Caco-2 (cell line): ENCODE data around the gene APP. TPM values are rescaled to one million over a fixed set of nuclear protein-coding genes. Genes with fewer than 3 reads are reported as not detected.

ENCODE experiments used
- BruUV-seq: library from RNA; stranded (reverse); fragments of 400-500 nt; replicated peaks from 2 replicates; lab custom pipeline; 2021; lab: Mats Ljungman, UMichigan
- CTCF ChIA-PET: fragments of 300-600 bp; sonication (Branson Sonifier 250); formaldehyde crosslinking; loops from one replicate; lab custom pipeline; 2022; ENCODE audit warnings: antibody characterized with exemption; lab: Charles Lee
- POLR2A ChIA-PET: fragments of 300-600 bp; sonication (Branson Sonifier 250); formaldehyde crosslinking; loops from one replicate; lab custom pipeline; 2022; ENCODE audit warnings: antibody characterized with exemption; lab: Charles Lee
- DNase-seq, 2 experiments: peaks; one replicate each; pipeline versions ENCODE4 v3.0.0 to v3.0.0-alpha.2; 2020 to 2022
- H3K27me3 ChIP-seq: replicated peaks from 2 replicates; pipeline ENCODE4 v1.6.0; 2011; ENCODE audit warnings: low read length; ENCODE audit not compliant: control insufficient read depth, insufficient read depth
- H3K36me3 ChIP-seq: 2 replicates; pipeline ENCODE4 v1.5.1; 2011; ENCODE audit warnings: low read length; ENCODE audit not compliant: control insufficient read depth, insufficient read depth
- H3K4me1 ChIP-seq: fragments of 250-450 bp; sonication (Bioruptor Pico); 2 replicates; pipeline ENCODE4 v1.5.1; 2020; ENCODE audit warnings: mild to moderate bottlenecking
- H3K4me3 ChIP-seq: 2 replicates; pipeline ENCODE4 v1.5.1; 2011; ENCODE audit warnings: low read depth, mild to moderate bottlenecking, control low read depth, low read length
- H3K9me3 ChIP-seq: fragments of 250-450 bp; sonication (Bioruptor Pico); 2 replicates; pipeline ENCODE4 v1.5.1; 2020; ENCODE audit warnings: mild to moderate bottlenecking, moderate library complexity
- H3K27ac Mint-ChIP-seq: one replicate; pipeline ENCODE4 v1.8.0; 2022; ENCODE audit warnings: mixed read lengths; ENCODE audit not compliant: unreplicated experiment
- H3K27me3 Mint-ChIP-seq: one replicate; pipeline ENCODE4 v1.8.0; 2022; ENCODE audit warnings: mixed read lengths; ENCODE audit not compliant: insufficient read depth, unreplicated experiment
- H3K36me3 Mint-ChIP-seq: one replicate; pipeline ENCODE4 v1.8.0; 2022; ENCODE audit warnings: mild to moderate bottlenecking, mixed read lengths; ENCODE audit not compliant: insufficient read depth, unreplicated experiment
- H3K4me1 Mint-ChIP-seq: one replicate; pipeline ENCODE4 v1.8.0; 2022; ENCODE audit warnings: low read depth, mixed read lengths; ENCODE audit not compliant: unreplicated experiment
- H3K4me3 Mint-ChIP-seq: one replicate; pipeline ENCODE4 v1.8.0; 2022; ENCODE audit warnings: mild to moderate bottlenecking, moderate library complexity, mixed read lengths; ENCODE audit not compliant: unreplicated experiment
- H3K9me3 Mint-ChIP-seq: one replicate; pipeline ENCODE4 v1.8.0; 2022; ENCODE audit warnings: mixed read lengths; ENCODE audit not compliant: unreplicated experiment
- intact Hi-C: fragments of 100-400 bp; cut with micrococcal nuclease; formaldehyde crosslinking; loops from one replicate; pipeline ENCODE4 v1.10.0; 2022; ENCODE audit not compliant: unreplicated experiment
- total RNA-seq: library from RNA; stranded (reverse); gene quantifications from 2 replicates; pipeline ENCODE4 v1.2.3, GENCODE V29; 2022
- TF ChIP-seq, protein P1 (sequence below), 2 experiments: fragments of 200-600 bp in 1 of 2; IDR thresholded peaks; 1 replicate in 1 of 2; 2 replicates in 1 of 2; pipeline versions ENCODE4 v1.5.1 to v1.8.0; 2011 to 2022; ENCODE audit warnings: antibody characterized with exemption in 1 of 2, control low read depth in 1 of 2, inconsistent platforms in 1 of 2, low read depth in 1 of 2, low read length in 1 of 2, mild to moderate bottlenecking in 1 of 2, moderate library complexity in 1 of 2; ENCODE audit not compliant: insufficient read depth in 1 of 2, severe bottlenecking in 1 of 2, unreplicated experiment in 1 of 2

The APP gene
- total RNA-seq, 1 experiment from 2014 or later: 331 TPM

DNA sequence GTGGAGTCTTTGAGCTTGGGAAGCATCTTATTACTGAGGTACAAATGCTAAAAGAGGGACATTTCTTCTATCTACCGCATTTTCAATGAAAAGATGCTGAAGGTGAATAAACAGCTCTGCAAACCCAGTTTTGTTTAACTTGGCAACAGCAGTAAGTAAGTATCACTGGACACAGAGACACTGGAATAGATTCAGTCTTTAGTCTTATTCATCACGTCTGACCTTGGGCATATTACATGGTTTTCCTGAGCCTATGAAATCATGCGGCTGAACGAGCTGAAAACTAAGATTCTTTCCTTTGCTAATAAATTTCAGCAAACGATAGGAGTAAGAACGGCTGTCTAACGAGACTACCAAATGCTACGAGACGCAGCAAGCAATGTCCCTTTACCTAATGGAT is 228.4 kb downstream of the APP start:
- Histone ChIP-seq H3K9me3 (no peaks in the 10 kb centered on the region), H3K4me3 (no peak overlapping the region), H3K27me3 (no peaks in the 10 kb centered on the region), H3K4me1 (no peaks in the 10 kb centered on the region), H3K36me3 (peaks cover 2% of the 10 kb centered on the region; the same call in 1 of the 2 replicates)
- ChIA-PET CTCF (no interaction called here), POLR2A (no interaction called here)
- peaks cover 22% of the 10 kb centered on the region for H3K36me3 Mint-ChIP-seq
- intact Hi-C loops: no loop called here
- H3K9me3 Mint-ChIP-seq: no peaks in the 10 kb centered on the region
- no peak for DNase-seq
- H3K27me3 Mint-ChIP-seq: no peaks in the 10 kb centered on the region
- TF ChIP-seq, protein P1, sequence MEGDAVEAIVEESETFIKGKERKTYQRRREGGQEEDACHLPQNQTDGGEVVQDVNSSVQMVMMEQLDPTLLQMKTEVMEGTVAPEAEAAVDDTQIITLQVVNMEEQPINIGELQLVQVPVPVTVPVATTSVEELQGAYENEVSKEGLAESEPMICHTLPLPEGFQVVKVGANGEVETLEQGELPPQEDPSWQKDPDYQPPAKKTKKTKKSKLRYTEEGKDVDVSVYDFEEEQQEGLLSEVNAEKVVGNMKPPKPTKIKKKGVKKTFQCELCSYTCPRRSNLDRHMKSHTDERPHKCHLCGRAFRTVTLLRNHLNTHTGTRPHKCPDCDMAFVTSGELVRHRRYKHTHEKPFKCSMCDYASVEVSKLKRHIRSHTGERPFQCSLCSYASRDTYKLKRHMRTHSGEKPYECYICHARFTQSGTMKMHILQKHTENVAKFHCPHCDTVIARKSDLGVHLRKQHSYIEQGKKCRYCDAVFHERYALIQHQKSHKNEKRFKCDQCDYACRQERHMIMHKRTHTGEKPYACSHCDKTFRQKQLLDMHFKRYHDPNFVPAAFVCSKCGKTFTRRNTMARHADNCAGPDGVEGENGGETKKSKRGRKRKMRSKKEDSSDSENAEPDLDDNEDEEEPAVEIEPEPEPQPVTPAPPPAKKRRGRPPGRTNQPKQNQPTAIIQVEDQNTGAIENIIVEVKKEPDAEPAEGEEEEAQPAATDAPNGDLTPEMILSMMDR (IDR thresholded peaks at IDR 0.05; ENCODE audit: insufficient read depth in 1 of 2, low read depth in 1 of 2, low read length in 1 of 2, severe bottlenecking in 1 of 2, unreplicated experiment in 1 of 2): no peak
- H3K4me3 Mint-ChIP-seq: no peak overlapping the region
- H3K27ac Mint-ChIP-seq: no peak overlapping the region
- no TSS peak for BruUV-seq
- no peaks in the 10 kb centered on the region for H3K4me1 Mint-ChIP-seq

DNA sequence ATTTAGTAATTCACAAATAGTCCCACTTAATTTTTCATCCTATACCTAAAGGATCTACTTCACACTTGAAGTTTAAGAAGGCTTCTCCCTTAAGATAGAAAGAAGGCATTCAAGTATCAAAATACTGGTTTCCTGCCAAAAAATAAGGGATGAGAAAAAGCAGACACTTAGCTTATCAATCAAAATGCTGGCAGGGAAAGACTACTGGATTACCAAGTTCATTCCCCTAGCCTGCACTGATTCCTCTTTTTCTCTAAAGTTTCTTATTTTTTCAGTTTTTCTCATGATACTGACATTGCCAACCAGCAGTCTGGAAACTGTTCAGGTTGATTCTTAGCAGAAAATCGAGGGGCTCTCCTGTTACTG is 231.2 kb downstream of the APP start:
- no TSS peak for BruUV-seq
- peaks cover 15% of the 10 kb centered on the region for H3K36me3 Mint-ChIP-seq

DNA sequence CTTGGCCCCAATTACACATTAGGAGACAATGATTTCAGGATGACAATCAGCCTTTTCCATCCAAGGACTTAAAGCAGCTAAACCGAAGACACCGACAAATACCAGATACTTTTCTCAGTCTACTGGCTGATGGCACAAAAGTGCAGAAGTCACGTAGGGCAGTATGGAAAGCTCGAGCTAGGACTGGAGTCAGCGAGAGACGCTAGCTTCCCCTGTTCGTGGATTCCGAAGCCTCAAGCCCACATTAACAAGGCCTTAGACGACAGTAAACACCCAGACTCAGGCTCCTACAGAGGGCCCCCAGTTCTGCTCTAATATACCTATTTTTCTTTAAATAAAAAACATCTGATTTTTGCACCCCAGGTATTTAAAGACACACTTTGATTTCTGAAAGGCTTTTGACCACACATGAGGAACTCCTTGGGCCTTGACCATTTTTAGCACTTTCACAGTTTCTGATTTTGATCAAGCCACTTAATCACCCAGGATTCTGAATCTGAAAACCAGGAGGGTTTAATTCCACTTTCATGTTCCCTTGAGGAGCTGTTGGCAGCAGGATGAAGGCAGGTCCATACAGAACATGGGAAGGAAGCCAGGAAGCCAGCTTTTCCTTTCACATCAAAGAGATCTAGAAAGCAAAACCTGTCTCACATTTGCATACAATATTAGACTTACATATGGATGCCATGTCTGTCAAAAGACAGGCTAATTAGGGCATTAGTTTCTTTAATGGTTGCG is 231.7 kb downstream of the APP start:
- BruUV-seq: no TSS peak
- no peak for DNase-seq
- H3K36me3 ChIP-seq: no peaks in the 10 kb centered on the region
- no peak overlapping the region for H3K27ac Mint-ChIP-seq
- TF ChIP-seq, protein P1 (IDR thresholded peaks at IDR 0.05; ENCODE audit: insufficient read depth in 1 of 2, low read depth in 1 of 2, low read length in 1 of 2, severe bottlenecking in 1 of 2, unreplicated experiment in 1 of 2): no peak
- H3K36me3 Mint-ChIP-seq: peaks cover 10% of the 10 kb centered on the region
- no peaks in the 10 kb centered on the region for H3K27me3 Mint-ChIP-seq
- POLR2A ChIA-PET: no interaction called here
- no peaks in the 10 kb centered on the region for H3K9me3 Mint-ChIP-seq
- intact Hi-C loops: no loop called here
- H3K4me3 ChIP-seq: no peak overlapping the region
- no peaks in the 10 kb centered on the region for H3K4me1 ChIP-seq
- H3K9me3 ChIP-seq: no peaks in the 10 kb centered on the region
- H3K4me3 Mint-ChIP-seq: no peak overlapping the region
- H3K4me1 Mint-ChIP-seq: no peaks in the 10 kb centered on the region
- no peaks in the 10 kb centered on the region for H3K27me3 ChIP-seq
- CTCF ChIA-PET: no interaction called here

More for the DNA sequence above, 231.2 kb downstream of the APP start:
- H3K4me1 ChIP-seq: no peaks in the 10 kb centered on the region
- TF ChIP-seq, protein P1 (IDR thresholded peaks at IDR 0.05; ENCODE audit: insufficient read depth in 1 of 2, low read depth in 1 of 2, low read length in 1 of 2, severe bottlenecking in 1 of 2, unreplicated experiment in 1 of 2): no peak
- POLR2A ChIA-PET: no interaction called here
- Mint-ChIP-seq H3K9me3 (no peaks in the 10 kb centered on the region), H3K27me3 (no peaks in the 10 kb centered on the region), H3K4me1 (no peaks in the 10 kb centered on the region), H3K4me3 (no peak overlapping the region), H3K27ac (no peak overlapping the region)
- DNase-seq: no peak
- CTCF ChIA-PET: no interaction called here
- no peaks in the 10 kb centered on the region for H3K36me3 ChIP-seq
- no peaks in the 10 kb centered on the region for H3K9me3 ChIP-seq
- H3K4me3 ChIP-seq: no peak overlapping the region
- intact Hi-C loops: no loop called here
- no peaks in the 10 kb centered on the region for H3K27me3 ChIP-seq
